ENCODE results near the gene PTH2R. TPM values are rescaled to one million over a fixed set of nuclear protein-coding genes. Genes with fewer than 3 reads are reported as not detected.
A peak's percentile ranks its signal among the peaks of the same experiment; 100 is the strongest.
"Not testable (repeated sequence)": the region's sequence is repeated elsewhere in the genome, so short reads cannot be mapped to it uniquely, and the experiment has no call there.

Gene PTH2R
- total RNA-seq, 1 experiment from 2014 or later: 0.48 TPM

DNA sequence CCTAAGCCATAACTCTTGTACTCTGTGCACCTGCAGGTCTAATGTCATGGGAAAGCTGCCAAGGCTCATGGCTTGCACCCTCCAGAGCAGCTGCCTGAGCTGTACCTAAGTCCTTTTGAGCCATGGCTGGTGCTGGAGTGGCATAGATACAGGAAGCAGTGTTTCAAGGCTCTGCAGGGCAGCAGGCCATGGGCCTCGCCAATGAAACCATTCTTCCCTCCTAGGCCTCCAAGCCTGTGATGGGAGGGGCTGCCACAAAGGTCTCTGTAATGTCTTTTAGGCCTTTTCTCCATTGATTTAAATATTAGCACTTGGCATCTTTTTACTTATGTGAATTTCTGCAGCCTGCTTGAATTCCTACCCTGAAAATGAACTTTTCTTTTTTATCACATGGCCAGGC, 108.5 kb downstream of the PTH2R start (continued):
- TF ChIP-seq, protein P1, sequence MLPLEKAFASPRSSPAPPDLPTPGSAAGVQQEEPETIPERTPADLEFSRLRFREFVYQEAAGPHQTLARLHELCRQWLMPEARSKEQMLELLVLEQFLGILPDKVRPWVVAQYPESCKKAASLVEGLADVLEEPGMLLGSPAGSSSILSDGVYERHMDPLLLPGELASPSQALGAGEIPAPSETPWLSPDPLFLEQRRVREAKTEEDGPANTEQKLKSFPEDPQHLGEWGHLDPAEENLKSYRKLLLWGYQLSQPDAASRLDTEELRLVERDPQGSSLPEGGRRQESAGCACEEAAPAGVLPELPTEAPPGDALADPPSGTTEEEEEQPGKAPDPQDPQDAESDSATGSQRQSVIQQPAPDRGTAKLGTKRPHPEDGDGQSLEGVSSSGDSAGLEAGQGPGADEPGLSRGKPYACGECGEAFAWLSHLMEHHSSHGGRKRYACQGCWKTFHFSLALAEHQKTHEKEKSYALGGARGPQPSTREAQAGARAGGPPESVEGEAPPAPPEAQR (CRISPR knock-in tag; IDR thresholded peaks at IDR 0.05): no peak

DNA sequence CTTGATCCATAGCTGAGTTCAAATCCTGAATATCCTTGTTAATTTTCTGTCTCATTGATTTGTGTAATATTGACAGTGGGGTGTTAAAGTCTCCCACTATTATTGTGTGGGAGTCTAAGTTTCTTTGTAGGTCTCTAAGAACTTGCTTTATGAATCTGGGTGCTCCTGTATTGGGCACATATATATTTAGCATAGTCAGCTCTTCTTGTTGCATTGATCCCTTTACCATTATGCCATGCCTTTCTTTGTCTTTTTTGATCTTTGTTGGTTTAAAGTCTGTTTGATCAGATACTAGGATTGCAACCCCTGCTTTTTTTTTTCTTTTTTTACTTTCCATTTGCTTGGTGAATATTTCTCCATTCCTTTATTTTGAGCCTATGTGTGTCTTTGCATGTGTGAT, 116.5 kb downstream of the PTH2R start:
- peaks cover 12% of the 10 kb centered on the region; the same call in 1 of the 2 replicates for H3K4me1 Mint-ChIP-seq
- POLR2A ChIA-PET; H3K27ac Mint-ChIP-seq; H3K4me3 Mint-ChIP-seq; CTCF ChIA-PET; H3K27me3 Mint-ChIP-seq (ENCODE audit: low read depth); DNase-seq (ENCODE audit: low spot score); ATAC-seq: not testable (repeated sequence)
- H3K9me3 Mint-ChIP-seq: peaks cover 55% of the 10 kb centered on the region
- peaks cover 27% of the 10 kb centered on the region for H3K36me3 Mint-ChIP-seq

DNA sequence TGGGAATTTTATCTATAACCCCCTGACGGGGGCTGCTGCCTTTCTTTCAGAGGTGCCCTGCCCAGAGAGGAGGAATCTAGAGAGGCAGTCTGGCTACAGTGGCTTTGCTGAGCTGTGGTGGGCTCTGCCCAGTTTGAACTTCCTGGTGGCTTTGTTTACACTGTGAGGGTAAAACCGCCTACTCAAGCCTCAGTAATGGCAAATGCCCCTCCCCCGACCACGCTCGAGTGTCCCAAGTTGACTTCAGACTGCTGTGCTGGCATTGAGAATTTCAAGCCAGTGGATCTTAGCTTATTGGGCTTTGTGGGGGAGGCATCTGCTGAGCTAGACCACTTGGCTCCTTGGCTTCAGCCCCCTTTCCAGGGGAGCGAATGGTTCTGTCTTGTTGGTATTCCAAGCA, 118.6 kb downstream of the PTH2R start:
- ATAC-seq; POLR2A ChIA-PET; CTCF ChIA-PET; H3K4me3 Mint-ChIP-seq; H3K27ac Mint-ChIP-seq; DNase-seq (ENCODE audit: low spot score); H3K27me3 Mint-ChIP-seq (ENCODE audit: low read depth): not testable (repeated sequence)
- Mint-ChIP-seq H3K9me3 (peaks cover 51% of the 10 kb centered on the region), H3K4me1 (peaks cover 12% of the 10 kb centered on the region; the same call in 1 of the 2 replicates), H3K36me3 (peaks cover 30% of the 10 kb centered on the region)

DNA sequence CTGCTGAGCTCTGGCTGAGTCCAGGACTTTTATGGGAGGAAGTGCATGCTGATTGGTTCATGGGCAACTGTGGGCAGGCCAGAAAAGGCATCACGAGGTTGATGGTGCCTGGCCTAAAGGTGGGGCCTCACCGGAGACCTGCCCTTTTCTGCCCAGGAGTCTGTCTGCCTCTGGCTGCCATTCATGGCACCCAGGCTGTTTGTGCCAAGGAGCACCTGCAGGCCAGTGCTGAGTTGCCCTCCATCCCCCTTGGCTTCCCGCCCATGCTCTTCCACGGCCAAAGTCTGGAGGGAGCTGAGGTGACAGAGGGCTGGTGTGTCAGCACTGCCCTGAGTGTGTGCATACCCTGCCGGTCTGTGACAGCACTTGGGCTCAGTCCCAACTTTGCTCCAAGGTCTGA, 123.2 kb downstream of the PTH2R start:
- ChIA-PET CTCF (no interaction called here), POLR2A (no interaction called here)
- no peak for DNase-seq (ENCODE audit: low spot score)
- peaks cover 7% of the 10 kb centered on the region for H3K36me3 Mint-ChIP-seq
- H3K27me3 Mint-ChIP-seq (ENCODE audit: low read depth): 0 out of 2 replicates have a peak, but pooled peaks cover under 1% of the 10 kb centered on the region
- peaks cover 15% of the 10 kb centered on the region; the same call in 1 of the 2 replicates for H3K4me1 Mint-ChIP-seq
- H3K27ac Mint-ChIP-seq: no peak overlapping the region
- no peak overlapping the region for H3K4me3 Mint-ChIP-seq
- H3K9me3 Mint-ChIP-seq: peaks cover 14% of the 10 kb centered on the region
- TF ChIP-seq, protein P2, sequence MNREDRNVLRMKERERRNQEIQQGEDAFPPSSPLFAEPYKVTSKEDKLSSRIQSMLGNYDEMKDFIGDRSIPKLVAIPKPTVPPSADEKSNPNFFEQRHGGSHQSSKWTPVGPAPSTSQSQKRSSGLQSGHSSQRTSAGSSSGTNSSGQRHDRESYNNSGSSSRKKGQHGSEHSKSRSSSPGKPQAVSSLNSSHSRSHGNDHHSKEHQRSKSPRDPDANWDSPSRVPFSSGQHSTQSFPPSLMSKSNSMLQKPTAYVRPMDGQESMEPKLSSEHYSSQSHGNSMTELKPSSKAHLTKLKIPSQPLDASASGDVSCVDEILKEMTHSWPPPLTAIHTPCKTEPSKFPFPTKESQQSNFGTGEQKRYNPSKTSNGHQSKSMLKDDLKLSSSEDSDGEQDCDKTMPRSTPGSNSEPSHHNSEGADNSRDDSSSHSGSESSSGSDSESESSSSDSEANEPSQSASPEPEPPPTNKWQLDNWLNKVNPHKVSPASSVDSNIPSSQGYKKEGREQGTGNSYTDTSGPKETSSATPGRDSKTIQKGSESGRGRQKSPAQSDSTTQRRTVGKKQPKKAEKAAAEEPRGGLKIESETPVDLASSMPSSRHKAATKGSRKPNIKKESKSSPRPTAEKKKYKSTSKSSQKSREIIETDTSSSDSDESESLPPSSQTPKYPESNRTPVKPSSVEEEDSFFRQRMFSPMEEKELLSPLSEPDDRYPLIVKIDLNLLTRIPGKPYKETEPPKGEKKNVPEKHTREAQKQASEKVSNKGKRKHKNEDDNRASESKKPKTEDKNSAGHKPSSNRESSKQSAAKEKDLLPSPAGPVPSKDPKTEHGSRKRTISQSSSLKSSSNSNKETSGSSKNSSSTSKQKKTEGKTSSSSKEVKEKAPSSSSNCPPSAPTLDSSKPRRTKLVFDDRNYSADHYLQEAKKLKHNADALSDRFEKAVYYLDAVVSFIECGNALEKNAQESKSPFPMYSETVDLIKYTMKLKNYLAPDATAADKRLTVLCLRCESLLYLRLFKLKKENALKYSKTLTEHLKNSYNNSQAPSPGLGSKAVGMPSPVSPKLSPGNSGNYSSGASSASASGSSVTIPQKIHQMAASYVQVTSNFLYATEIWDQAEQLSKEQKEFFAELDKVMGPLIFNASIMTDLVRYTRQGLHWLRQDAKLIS (CRISPR knock-in tag; IDR thresholded peaks at IDR 0.05; ENCODE audit: borderline replicate concordance): no peak
- TF ChIP-seq, protein P3, sequence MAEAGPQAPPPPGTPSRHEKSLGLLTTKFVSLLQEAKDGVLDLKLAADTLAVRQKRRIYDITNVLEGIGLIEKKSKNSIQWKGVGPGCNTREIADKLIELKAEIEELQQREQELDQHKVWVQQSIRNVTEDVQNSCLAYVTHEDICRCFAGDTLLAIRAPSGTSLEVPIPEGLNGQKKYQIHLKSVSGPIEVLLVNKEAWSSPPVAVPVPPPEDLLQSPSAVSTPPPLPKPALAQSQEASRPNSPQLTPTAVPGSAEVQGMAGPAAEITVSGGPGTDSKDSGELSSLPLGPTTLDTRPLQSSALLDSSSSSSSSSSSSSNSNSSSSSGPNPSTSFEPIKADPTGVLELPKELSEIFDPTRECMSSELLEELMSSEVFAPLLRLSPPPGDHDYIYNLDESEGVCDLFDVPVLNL (CRISPR knock-in tag; IDR thresholded peaks at IDR 0.05; ENCODE audit: borderline replicate concordance, low read depth): no peak
- TF ChIP-seq SOX15 (CRISPR knock-in tag; IDR thresholded peaks at IDR 0.05) (no peak), ZNF671 (CRISPR knock-in tag; IDR thresholded peaks at IDR 0.05) (no peak), SMAD4 (CRISPR knock-in tag; IDR thresholded peaks at IDR 0.05) (no peak), GRHL2 (CRISPR knock-in tag; IDR thresholded peaks at IDR 0.05; ENCODE audit: insufficient replicate concordance, severe bottlenecking) (no peak)
- TF ChIP-seq, protein P4, sequence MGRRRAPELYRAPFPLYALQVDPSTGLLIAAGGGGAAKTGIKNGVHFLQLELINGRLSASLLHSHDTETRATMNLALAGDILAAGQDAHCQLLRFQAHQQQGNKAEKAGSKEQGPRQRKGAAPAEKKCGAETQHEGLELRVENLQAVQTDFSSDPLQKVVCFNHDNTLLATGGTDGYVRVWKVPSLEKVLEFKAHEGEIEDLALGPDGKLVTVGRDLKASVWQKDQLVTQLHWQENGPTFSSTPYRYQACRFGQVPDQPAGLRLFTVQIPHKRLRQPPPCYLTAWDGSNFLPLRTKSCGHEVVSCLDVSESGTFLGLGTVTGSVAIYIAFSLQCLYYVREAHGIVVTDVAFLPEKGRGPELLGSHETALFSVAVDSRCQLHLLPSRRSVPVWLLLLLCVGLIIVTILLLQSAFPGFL (CRISPR knock-in tag; IDR thresholded peaks at IDR 0.05; ENCODE audit: borderline replicate concordance): no peak
- peak; percentile 38 for ATAC-seq

DNA sequence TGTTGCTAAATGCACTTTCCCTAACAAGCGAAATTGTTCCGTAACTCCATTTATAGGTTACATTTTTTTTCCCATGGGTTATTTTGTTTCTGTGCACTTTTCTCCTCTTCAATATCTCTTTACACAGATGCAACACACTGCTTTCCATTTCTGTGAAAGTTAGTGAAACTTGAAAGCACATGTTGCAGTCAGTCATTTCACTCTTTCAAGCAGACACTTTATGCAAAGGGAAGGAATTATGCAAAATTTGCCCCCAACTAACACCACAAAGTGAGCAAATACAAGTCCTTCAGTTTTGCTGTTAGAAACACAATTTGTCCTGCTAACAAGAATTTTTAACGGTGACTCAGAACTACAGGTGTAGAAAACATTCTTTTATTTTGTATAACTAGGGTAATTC, 124.8 kb downstream of the PTH2R start:
- ChIA-PET POLR2A (no interaction called here), CTCF (no interaction called here)
- peaks cover 26% of the 10 kb centered on the region for H3K9me3 Mint-ChIP-seq
- no peak overlapping the region for H3K4me3 Mint-ChIP-seq
- DNase-seq (ENCODE audit: low spot score) (no peak), ATAC-seq (no peak)
- peaks cover 5% of the 10 kb centered on the region; the same call in 1 of the 2 replicates for H3K4me1 Mint-ChIP-seq
- no peaks in the 10 kb centered on the region for H3K27me3 Mint-ChIP-seq (ENCODE audit: low read depth)
- H3K27ac Mint-ChIP-seq: peak overlapping the region; percentile 3; the same call in 1 of the 2 replicates
- H3K36me3 Mint-ChIP-seq: peaks cover 16% of the 10 kb centered on the region
- TF ChIP-seq NFE2L1 (CRISPR knock-in tag; IDR thresholded peaks at IDR 0.05) (no peak), ZNF138 (CRISPR knock-in tag; conservative IDR thresholded peaks at IDR 0.05) (no peak), PRRX2 (CRISPR knock-in tag; IDR thresholded peaks at IDR 0.05) (no peak), SMAD3 (CRISPR knock-in tag; IDR thresholded peaks at IDR 0.05; ENCODE audit: borderline replicate concordance) (no peak)
- TF ChIP-seq, protein P2 (CRISPR knock-in tag; IDR thresholded peaks at IDR 0.05; ENCODE audit: borderline replicate concordance): no peak
- TF ChIP-seq, protein P5, sequence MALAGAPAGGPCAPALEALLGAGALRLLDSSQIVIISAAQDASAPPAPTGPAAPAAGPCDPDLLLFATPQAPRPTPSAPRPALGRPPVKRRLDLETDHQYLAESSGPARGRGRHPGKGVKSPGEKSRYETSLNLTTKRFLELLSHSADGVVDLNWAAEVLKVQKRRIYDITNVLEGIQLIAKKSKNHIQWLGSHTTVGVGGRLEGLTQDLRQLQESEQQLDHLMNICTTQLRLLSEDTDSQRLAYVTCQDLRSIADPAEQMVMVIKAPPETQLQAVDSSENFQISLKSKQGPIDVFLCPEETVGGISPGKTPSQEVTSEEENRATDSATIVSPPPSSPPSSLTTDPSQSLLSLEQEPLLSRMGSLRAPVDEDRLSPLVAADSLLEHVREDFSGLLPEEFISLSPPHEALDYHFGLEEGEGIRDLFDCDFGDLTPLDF (CRISPR knock-in tag; IDR thresholded peaks at IDR 0.05): no peak
